HCT116 (cell line): Measurements from ENCODE around the gene ABL2. TPM values are rescaled to one million over a fixed set of nuclear protein-coding genes. Genes with fewer than 3 reads are reported as not detected.
A peak's percentile ranks its signal among the peaks of the same experiment; 100 is the strongest.

ENCODE experiments used
- ATAC-seq: fragments of 200-7000 bp; cut with Tn5 transposase; 2 replicates; pipeline ENCODE4 v1.9.1; 2020; ENCODE audit warnings: mild to moderate bottlenecking, moderate library complexity
- BruUV-seq: library from RNA; stranded (reverse); fragments of 400-500 nt; replicated peaks from 2 replicates; lab custom pipeline; 2021; lab: Mats Ljungman, UMichigan
- CTCF ChIA-PET: fragments of 300-600 bp; sonication (Branson Sonifier 250); formaldehyde crosslinking; loops from one replicate; lab custom pipeline; 2021; ENCODE audit warnings: antibody characterized with exemption; lab: Charles Lee
- POLR2A ChIA-PET: fragments of 300-600, 350-600 bp; sonication (Branson Sonifier 250); formaldehyde crosslinking; loops from one replicate; lab custom pipeline; 2021; ENCODE audit warnings: antibody characterized with exemption; lab: Charles Lee
- RAD21 ChIA-PET, 2 experiments: fragments of 300-600 bp; sonication (Branson Sonifier 250); formaldehyde crosslinking; loops; one replicate each; lab custom pipeline; 2023; ENCODE audit warnings: low total read pairs in 2 of 2; ENCODE audit not compliant: uncharacterized antibody in 2 of 2, unreplicated experiment in 2 of 2, low non-redundant PET in 1 of 2; lab: Charles Lee
- DNase-seq: peaks from one replicate; pipeline ENCODE4 v3.0.0-alpha.2; 2010; ENCODE audit warnings: low read depth, low spot score
- H2AFZ ChIP-seq: fragments of 200-600 bp; shearing (Covaris generic), sonication (generic); 2 replicates; pipeline ENCODE4 v1.6.1; 2017; ENCODE audit warnings: low read depth, mixed run types, mixed read lengths, antibody characterized with exemption, low read length; ENCODE audit not compliant: poor library complexity, severe bottlenecking
- H3K27ac ChIP-seq: 2 replicates; pipeline ENCODE4 v1.5.1; 2012; ENCODE audit warnings: low read depth, low read length
- H3K27me3 ChIP-seq: fragments of 200-600 bp; sonication (generic); 2 replicates; pipeline ENCODE4 v1.6.1; 2016; ENCODE audit warnings: mixed run types, low read length, mixed read lengths; ENCODE audit not compliant: insufficient read depth
- H3K36me3 ChIP-seq, 2 experiments: fragments of 200-500 bp in 1 of 2; fragments of 200-600 bp in 1 of 2; sonication (Bioruptor generic) in 1 of 2; sonication (generic) in 1 of 2; 2 replicates each; pipeline versions ENCODE4 v1.5.1 to v1.6.1; 2014 to 2016; ENCODE audit warnings: low read length in 2 of 2, inconsistent platforms in 1 of 2, mixed read lengths in 1 of 2, mixed run types in 1 of 2; ENCODE audit not compliant: insufficient read depth in 2 of 2, control insufficient read depth in 1 of 2
- H3K4me1 ChIP-seq, 2 experiments: fragments of 200-600 bp in 1 of 2; sonication (generic) in 1 of 2; 2 replicates each; pipeline versions ENCODE4 v1.5.1 to v1.6.1; 2012 to 2017; ENCODE audit warnings: low read length in 2 of 2, inconsistent platforms in 1 of 2, mild to moderate bottlenecking in 1 of 2, mixed read lengths in 1 of 2, mixed run types in 1 of 2, moderate library complexity in 1 of 2; ENCODE audit not compliant: insufficient read depth in 2 of 2, control insufficient read depth in 1 of 2
- H3K4me2 ChIP-seq: fragments of 200-600 bp; sonication (generic); 2 replicates; pipeline ENCODE4 v1.6.1; 2017; ENCODE audit warnings: mixed run types, low read length, mixed read lengths
- H3K4me3 ChIP-seq, 2 experiments: fragments of 200-600 bp in 1 of 2; sonication (generic) in 1 of 2; replicated peaks in 1 of 2; 2 replicates each; pipeline ENCODE4 v1.5.1; 2011 to 2016; ENCODE audit warnings: low read length in 2 of 2, control low read depth in 1 of 2, low read depth in 1 of 2, mild to moderate bottlenecking in 1 of 2, mixed read lengths in 1 of 2, mixed run types in 1 of 2
- H3K79me2 ChIP-seq: fragments of 200-600 bp; sonication (generic); 2 replicates; pipeline ENCODE4 v1.6.1; 2017; ENCODE audit warnings: mild to moderate bottlenecking, mixed run types, low read length, moderate library complexity, mixed read lengths; ENCODE audit not compliant: insufficient read depth
- H3K9ac ChIP-seq: fragments of 200-600 bp; sonication (generic); 2 replicates; pipeline ENCODE4 v1.6.1; 2016; ENCODE audit warnings: low read length, mixed read lengths
- H3K9me2 ChIP-seq: fragments of 200-600 bp; sonication (generic), shearing (Covaris generic); 2 replicates; pipeline ENCODE4 v1.6.1; 2017; ENCODE audit warnings: mixed run types, mild to moderate bottlenecking, moderate library complexity; ENCODE audit not compliant: insufficient read depth
- H3K9me3 ChIP-seq, 2 experiments: fragments of 200-500 bp in 1 of 2; fragments of 200-600 bp in 1 of 2; sonication (Bioruptor generic) in 1 of 2; sonication (generic) in 1 of 2; 2 replicates each; pipeline ENCODE4 v1.6.1; 2014 to 2017; ENCODE audit warnings: low read length in 2 of 2, mixed read lengths in 2 of 2, inconsistent platforms in 1 of 2, low read depth in 1 of 2, mild to moderate bottlenecking in 1 of 2, mixed run types in 1 of 2, moderate library complexity in 1 of 2; ENCODE audit not compliant: control insufficient read depth in 1 of 2, insufficient read depth in 1 of 2
- H4K20me1 ChIP-seq: fragments of 200-600 bp; sonication (generic), shearing (Covaris generic); 2 replicates; pipeline ENCODE4 v1.6.1; 2017; ENCODE audit warnings: mixed run types, mild to moderate bottlenecking, moderate library complexity; ENCODE audit not compliant: insufficient read depth
- CBX3 ChIP-seq: IDR thresholded peaks from 2 replicates; pipeline ENCODE4 v1.6.1; 2012; ENCODE audit warnings: low read depth
- EZH2 ChIP-seq: fragments of 200-600 bp; sonication (generic); IDR thresholded peaks from 2 replicates; pipeline ENCODE4 v1.6.1; 2017; ENCODE audit warnings: antibody characterized with exemption, mixed run types
- EZH2phosphoT487 ChIP-seq: fragments of 200-600 bp; IDR thresholded peaks from 2 replicates; pipeline ENCODE4 v1.6.1; 2018; ENCODE audit warnings: antibody characterized with exemption, borderline replicate concordance
- FOSL1 ChIP-seq: IDR thresholded peaks from 2 replicates; pipeline ENCODE4 v1.6.1; 2012; ENCODE audit warnings: low read depth
- JUND ChIP-seq: IDR thresholded peaks from 2 replicates; pipeline ENCODE4 v1.6.1; 2012
- MAX ChIP-seq: IDR thresholded peaks from 2 replicates; pipeline ENCODE4 v1.6.1; 2012
- POLR2AphosphoS5 ChIP-seq: IDR thresholded peaks from 2 replicates; pipeline ENCODE4 v1.6.1; 2011; ENCODE audit warnings: mild to moderate bottlenecking, low read depth, low read length, moderate library complexity
- RAD21 ChIP-seq: IDR thresholded peaks from 2 replicates; pipeline ENCODE4 v1.6.1; 2012; ENCODE audit warnings: low read depth, mild to moderate bottlenecking
- SIN3A ChIP-seq: IDR thresholded peaks from 2 replicates; pipeline ENCODE4 v1.6.1; 2012; ENCODE audit warnings: low read depth
- SP1 ChIP-seq: IDR thresholded peaks from 2 replicates; pipeline ENCODE4 v1.6.1; 2012; ENCODE audit warnings: low read depth
- SRF ChIP-seq: IDR thresholded peaks from 2 replicates; pipeline ENCODE4 v1.6.1; 2012; ENCODE audit warnings: low read depth
- ZNF274 ChIP-seq: fragments of 200-500 bp; sonication (Bioruptor generic); IDR thresholded peaks from 2 replicates; pipeline ENCODE4 v1.6.1; 2014; ENCODE audit warnings: mild to moderate bottlenecking, low read depth, low read length, inconsistent platforms
- intact Hi-C: fragments of 100-400 bp; cut with micrococcal nuclease; formaldehyde crosslinking; loops from 2 replicates; pipeline ENCODE4 v1.10.0; 2022
- total RNA-seq: library from RNA; stranded (reverse); gene quantifications from one replicate; pipeline ENCODE4 v1.2.1, GENCODE V29; 2021; ENCODE audit not compliant: unreplicated experiment
- TF ChIP-seq, protein P1 (sequence below), 3 experiments: fragments of 200-600 bp in 1 of 3; sonication (generic) in 1 of 3; IDR thresholded peaks in 2 of 3; conservative IDR thresholded peaks in 1 of 3; 2 replicates each; pipeline ENCODE4 v1.5.1; 2012 to 2017; ENCODE audit warnings: low read depth in 2 of 3, low read length in 2 of 3, antibody characterized with exemption in 1 of 3, borderline replicate concordance in 1 of 3, control low read depth in 1 of 3, mild to moderate bottlenecking in 1 of 3, mixed read lengths in 1 of 3, mixed run types in 1 of 3, moderate library complexity in 1 of 3; ENCODE audit not compliant: insufficient read depth in 1 of 3

The ABL2 gene
- total RNA-seq, 1 experiment from 2014 or later: 22.9 TPM

GRCh38 chr1:179251675-179252074 is 22.2 kb upstream of the ABL2 start:
- ATAC-seq: peak; percentile 79
- no peaks in the 10 kb centered on the region for H3K79me2 ChIP-seq
- RAD21 ChIA-PET: interaction anchor here in 1 of 2 experiments (1.2 kb wide), 2 partner anchors 119 to 558 kb away, joined by 3 to 5 read pairs; no protein-coding TSS in a partner anchor
- no peak overlapping the region for H3K4me3 ChIP-seq
- H3K9ac ChIP-seq: no peak overlapping the region
- H3K27ac ChIP-seq: no peak overlapping the region
- H3K4me1 ChIP-seq: no peaks in the 10 kb centered on the region
- BruUV-seq: no TSS peak
- DNase-seq: no peak
- H4K20me1 ChIP-seq: no peaks in the 10 kb centered on the region
- no peaks in the 10 kb centered on the region for H3K27me3 ChIP-seq
- H3K36me3 ChIP-seq: no peaks in the 10 kb centered on the region
- H3K9me3 ChIP-seq: no peaks in the 10 kb centered on the region
- no peak overlapping the region for H2AFZ ChIP-seq
- H3K4me2 ChIP-seq: no peak overlapping the region
- TF ChIP-seq, protein P1, sequence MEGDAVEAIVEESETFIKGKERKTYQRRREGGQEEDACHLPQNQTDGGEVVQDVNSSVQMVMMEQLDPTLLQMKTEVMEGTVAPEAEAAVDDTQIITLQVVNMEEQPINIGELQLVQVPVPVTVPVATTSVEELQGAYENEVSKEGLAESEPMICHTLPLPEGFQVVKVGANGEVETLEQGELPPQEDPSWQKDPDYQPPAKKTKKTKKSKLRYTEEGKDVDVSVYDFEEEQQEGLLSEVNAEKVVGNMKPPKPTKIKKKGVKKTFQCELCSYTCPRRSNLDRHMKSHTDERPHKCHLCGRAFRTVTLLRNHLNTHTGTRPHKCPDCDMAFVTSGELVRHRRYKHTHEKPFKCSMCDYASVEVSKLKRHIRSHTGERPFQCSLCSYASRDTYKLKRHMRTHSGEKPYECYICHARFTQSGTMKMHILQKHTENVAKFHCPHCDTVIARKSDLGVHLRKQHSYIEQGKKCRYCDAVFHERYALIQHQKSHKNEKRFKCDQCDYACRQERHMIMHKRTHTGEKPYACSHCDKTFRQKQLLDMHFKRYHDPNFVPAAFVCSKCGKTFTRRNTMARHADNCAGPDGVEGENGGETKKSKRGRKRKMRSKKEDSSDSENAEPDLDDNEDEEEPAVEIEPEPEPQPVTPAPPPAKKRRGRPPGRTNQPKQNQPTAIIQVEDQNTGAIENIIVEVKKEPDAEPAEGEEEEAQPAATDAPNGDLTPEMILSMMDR (IDR thresholded peaks at IDR 0.05 in 2 of 3, conservative IDR thresholded peaks at IDR 0.05 in 1 of 3; ENCODE audit: borderline replicate concordance in 1 of 3, insufficient read depth in 1 of 3, low read depth in 2 of 3, low read length in 2 of 3): peak; percentile 28 to 51 (median 41); a peak in 4 of 6 replicates
- TF ChIP-seq EZH2phosphoT487 (no peak), RAD21 (peak; percentile 80), ZNF274 (no peak), FOSL1 (no peak)
- CTCF ChIA-PET: interaction anchor here (0.6 to 2.1 kb wide), 9 partner anchors 117 to 563 kb away, joined by 3 to 22 read pairs (median 7); no protein-coding TSS in a partner anchor
- POLR2A ChIA-PET: interaction anchor here (1.4 kb wide), 1 partner anchor 41 kb away, joined by 3 read pairs; the partner anchor contains the start of gene SOAT1
- H3K9me2 ChIP-seq: no peaks in the 10 kb centered on the region
- intact Hi-C loops: loop anchor here (1.0 to 10.0 kb wide), 3 partner anchors 118 to 563 kb away; no protein-coding TSS in a partner anchor

DNA sequence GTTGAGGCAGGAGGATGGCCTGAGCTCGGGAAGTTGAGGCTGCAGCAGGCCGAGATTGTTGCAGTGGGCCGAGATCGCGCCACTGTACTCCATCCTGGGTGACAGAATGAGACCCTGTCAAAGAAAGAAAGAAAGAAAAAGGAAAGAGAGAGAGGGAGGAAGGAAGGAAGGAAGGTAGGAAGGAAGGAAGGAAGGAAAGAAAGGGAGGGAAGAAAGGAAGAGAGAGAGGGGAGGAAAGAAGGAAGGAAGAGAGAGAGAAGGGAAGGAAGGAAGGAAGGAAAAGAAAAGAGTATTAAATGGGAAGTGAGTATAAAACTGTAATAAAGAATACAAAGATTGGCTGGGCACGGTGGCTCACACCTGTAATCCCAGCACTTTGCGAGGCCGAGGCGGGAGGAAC is 18.4 kb upstream of the ABL2 start:
- BruUV-seq: no TSS peak
- intact Hi-C loops: no loop called here

More for the DNA sequence above, 18.4 kb upstream of the ABL2 start:
- H3K79me2 ChIP-seq: no peaks in the 10 kb centered on the region
- no peaks in the 10 kb centered on the region for H3K9me3 ChIP-seq
- ATAC-seq (no peak), DNase-seq (no peak)
- no peak overlapping the region for H3K27ac ChIP-seq
- no peaks in the 10 kb centered on the region for H3K4me1 ChIP-seq
- ChIA-PET CTCF (no interaction called here), POLR2A (no interaction called here), RAD21 (interaction anchor here in 1 of 2 experiments (0.6 kb wide), 1 partner anchor 392 kb away, joined by 3 read pairs; no protein-coding TSS in a partner anchor)
- no peaks in the 10 kb centered on the region for H3K36me3 ChIP-seq
- no peak for TF ChIP-seq JUND
- TF ChIP-seq, protein P1 (IDR thresholded peaks at IDR 0.05 in 2 of 3, conservative IDR thresholded peaks at IDR 0.05 in 1 of 3; ENCODE audit: borderline replicate concordance in 1 of 3, insufficient read depth in 1 of 3, low read depth in 2 of 3, low read length in 2 of 3): no peak
- no peak for TF ChIP-seq EZH2
- TF ChIP-seq SP1: no peak
- TF ChIP-seq POLR2AphosphoS5: no peak
- TF ChIP-seq SIN3A: no peak
- no peak for TF ChIP-seq SRF
- TF ChIP-seq ZNF274: no peak
- no peak for TF ChIP-seq RAD21
- TF ChIP-seq CBX3: no peak
- no peak for TF ChIP-seq MAX
- TF ChIP-seq EZH2phosphoT487: no peak
- no peak overlapping the region for H3K4me2 ChIP-seq
- no peak overlapping the region for H2AFZ ChIP-seq
- H3K4me3 ChIP-seq: no peak overlapping the region
- H4K20me1 ChIP-seq: no peaks in the 10 kb centered on the region
- H3K27me3 ChIP-seq: no peaks in the 10 kb centered on the region
- no peak overlapping the region for H3K9ac ChIP-seq
- no peaks in the 10 kb centered on the region for H3K9me2 ChIP-seq
